ENCODE results near the gene FIS1. TPM values are rescaled to one million over a fixed set of nuclear protein-coding genes. Genes with fewer than 3 reads are reported as not detected.

FIS1 gene
- total RNA-seq, 1 donor from 2014 or later = 140 TPM

DNA sequence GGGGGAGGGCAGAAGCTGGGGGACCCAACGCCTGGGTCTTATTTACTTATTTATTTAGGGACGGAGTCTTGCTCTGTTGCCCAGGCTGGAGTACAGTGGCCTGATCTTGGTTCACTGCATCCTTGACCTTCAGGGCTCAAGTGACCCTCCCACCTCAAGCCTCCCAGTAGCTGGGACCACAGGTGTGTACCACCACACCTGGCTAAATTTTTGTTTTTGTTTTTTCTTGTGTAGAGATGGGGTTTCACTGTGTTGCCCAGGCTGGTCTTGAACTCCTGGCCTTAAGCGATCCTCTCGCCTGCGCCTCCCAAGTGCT, 42.3 kb downstream of the FIS1 start:
- no peak overlapping the region for H3K4me3 Mint-ChIP-seq (ENCODE audit: unreplicated experiment)

DNA sequence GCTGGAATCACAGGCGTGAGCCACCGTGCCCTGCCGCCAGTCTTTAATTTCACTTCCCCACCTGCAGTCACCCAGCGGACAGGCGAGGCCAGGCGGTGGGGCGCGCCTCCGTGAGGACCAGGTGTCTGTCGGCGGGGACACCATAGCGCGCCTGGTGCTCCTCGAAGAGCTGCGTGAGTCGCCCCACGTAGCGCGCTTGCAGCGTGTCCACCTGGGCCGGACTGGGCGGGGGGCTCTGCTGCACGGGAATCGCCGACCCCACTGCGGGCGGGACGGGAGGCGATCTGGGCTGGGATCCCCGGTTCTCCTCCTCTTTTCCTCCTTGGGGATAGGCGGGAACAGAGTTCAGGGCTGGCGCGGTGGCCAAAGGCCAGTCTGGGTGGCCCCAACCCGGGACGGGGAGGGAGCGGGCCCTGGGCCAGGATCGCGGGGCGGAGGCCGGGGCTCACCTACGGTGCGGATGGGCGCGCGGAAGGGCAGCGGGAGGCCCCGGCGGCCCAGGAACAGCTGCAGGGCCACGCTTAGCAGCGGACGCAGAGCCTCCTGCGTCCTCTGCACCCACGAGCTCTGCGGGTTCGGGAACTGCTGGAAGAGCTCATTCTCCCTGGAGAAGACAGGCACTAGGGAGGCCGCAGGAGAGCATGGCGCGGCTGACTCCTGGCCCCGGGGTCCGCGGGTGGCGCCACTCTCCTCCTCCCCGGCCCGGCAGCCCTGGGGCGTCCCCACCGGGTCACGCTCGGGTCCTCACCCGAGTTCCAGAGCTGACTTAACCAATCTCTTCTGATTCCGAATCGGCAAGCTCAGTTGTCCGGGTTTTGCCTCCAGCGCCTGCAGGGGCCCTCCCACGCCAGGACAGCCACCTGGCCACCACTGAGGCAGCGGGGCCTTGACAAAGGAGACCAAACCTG, 42.9 kb downstream of the FIS1 start:
- Histone ChIP-seq H3K4me3 (ENCODE audit: insufficient read depth, low read depth, low read length) (no peak overlapping the region), H3K4me1 (ENCODE audit: insufficient read depth, low read length) (peaks cover 2% of the 10 kb centered on the region), H2AFZ (ENCODE audit: low read depth, low read length) (peak overlapping the region; percentile 41), H3K9ac (ENCODE audit: low read length) (no peak overlapping the region), H4K20me1 (ENCODE audit: insufficient read depth, low read length) (peaks cover 8% of the 10 kb centered on the region), H3K36me3 (ENCODE audit: insufficient read depth, low read length) (no peaks in the 10 kb centered on the region), H3K9me3 (ENCODE audit: insufficient read depth, low read depth, low read length) (no peaks in the 10 kb centered on the region), H3K79me2 (ENCODE audit: insufficient read depth, low read length) (no peaks in the 10 kb centered on the region), H3K27ac (ENCODE audit: low read depth, low read length) (no peak overlapping the region), H3K27me3 (ENCODE audit: insufficient read depth, low read length) (peaks cover 24% of the 10 kb centered on the region), H3K4me2 (ENCODE audit: low read length) (peak overlapping the region; percentile 44)
- Mint-ChIP-seq H3K27ac (ENCODE audit: unreplicated experiment) (no peak overlapping the region), H3K4me3 (ENCODE audit: unreplicated experiment) (no peak overlapping the region), H3K27me3 (ENCODE audit: low read depth, unreplicated experiment) (peaks cover 30% of the 10 kb centered on the region), H3K9me3 (ENCODE audit: unreplicated experiment) (no peaks in the 10 kb centered on the region), H3K4me1 (ENCODE audit: low read depth, unreplicated experiment) (no peaks in the 10 kb centered on the region), H3K36me3 (ENCODE audit: low read depth, unreplicated experiment) (no peaks in the 10 kb centered on the region)
- TF ChIP-seq, protein P1, sequence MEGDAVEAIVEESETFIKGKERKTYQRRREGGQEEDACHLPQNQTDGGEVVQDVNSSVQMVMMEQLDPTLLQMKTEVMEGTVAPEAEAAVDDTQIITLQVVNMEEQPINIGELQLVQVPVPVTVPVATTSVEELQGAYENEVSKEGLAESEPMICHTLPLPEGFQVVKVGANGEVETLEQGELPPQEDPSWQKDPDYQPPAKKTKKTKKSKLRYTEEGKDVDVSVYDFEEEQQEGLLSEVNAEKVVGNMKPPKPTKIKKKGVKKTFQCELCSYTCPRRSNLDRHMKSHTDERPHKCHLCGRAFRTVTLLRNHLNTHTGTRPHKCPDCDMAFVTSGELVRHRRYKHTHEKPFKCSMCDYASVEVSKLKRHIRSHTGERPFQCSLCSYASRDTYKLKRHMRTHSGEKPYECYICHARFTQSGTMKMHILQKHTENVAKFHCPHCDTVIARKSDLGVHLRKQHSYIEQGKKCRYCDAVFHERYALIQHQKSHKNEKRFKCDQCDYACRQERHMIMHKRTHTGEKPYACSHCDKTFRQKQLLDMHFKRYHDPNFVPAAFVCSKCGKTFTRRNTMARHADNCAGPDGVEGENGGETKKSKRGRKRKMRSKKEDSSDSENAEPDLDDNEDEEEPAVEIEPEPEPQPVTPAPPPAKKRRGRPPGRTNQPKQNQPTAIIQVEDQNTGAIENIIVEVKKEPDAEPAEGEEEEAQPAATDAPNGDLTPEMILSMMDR (IDR thresholded peaks at IDR 0.05; ENCODE audit: insufficient read depth, low read depth, low read length) = no peak
- peak; percentile 92 for TF ChIP-seq EZH2 (IDR thresholded peaks at IDR 0.05; ENCODE audit: insufficient read depth, low read length)
- no peak for DNase-seq (ENCODE audit: low read depth)
- FAIRE-seq = no peak

More for the DNA sequence above, 42.3 kb downstream of the FIS1 start:
- H3K27ac ChIP-seq (ENCODE audit: low read depth, low read length) = no peak overlapping the region
- H3K36me3 ChIP-seq (ENCODE audit: insufficient read depth, low read length) = no peaks in the 10 kb centered on the region
- TF ChIP-seq EZH2 (IDR thresholded peaks at IDR 0.05; ENCODE audit: insufficient read depth, low read length) = no peak
- TF ChIP-seq, protein P1 (IDR thresholded peaks at IDR 0.05; ENCODE audit: insufficient read depth, low read depth, low read length) = no peak
- H2AFZ ChIP-seq (ENCODE audit: low read depth, low read length) = no peak overlapping the region
- H3K27ac Mint-ChIP-seq (ENCODE audit: unreplicated experiment) = no peak overlapping the region
- H3K27me3 ChIP-seq (ENCODE audit: insufficient read depth, low read length) = peaks cover 24% of the 10 kb centered on the region
- no peak overlapping the region for H3K4me2 ChIP-seq (ENCODE audit: low read length)
- no peaks in the 10 kb centered on the region for H3K4me1 Mint-ChIP-seq (ENCODE audit: low read depth, unreplicated experiment)
- no peaks in the 10 kb centered on the region for H3K9me3 ChIP-seq (ENCODE audit: insufficient read depth, low read depth, low read length)
- DNase-seq (ENCODE audit: low read depth) (no peak), FAIRE-seq (no peak)
- peaks cover 2% of the 10 kb centered on the region for H3K4me1 ChIP-seq (ENCODE audit: insufficient read depth, low read length)
- H3K79me2 ChIP-seq (ENCODE audit: insufficient read depth, low read length) = no peaks in the 10 kb centered on the region
- H3K36me3 Mint-ChIP-seq (ENCODE audit: low read depth, unreplicated experiment) = no peaks in the 10 kb centered on the region
- peaks cover 30% of the 10 kb centered on the region for H3K27me3 Mint-ChIP-seq (ENCODE audit: low read depth, unreplicated experiment)
- no peak overlapping the region for H3K4me3 ChIP-seq (ENCODE audit: insufficient read depth, low read depth, low read length)
- H3K9me3 Mint-ChIP-seq (ENCODE audit: unreplicated experiment) = no peaks in the 10 kb centered on the region
- peaks cover 8% of the 10 kb centered on the region for H4K20me1 ChIP-seq (ENCODE audit: insufficient read depth, low read length)
- H3K9ac ChIP-seq (ENCODE audit: low read length) = no peak overlapping the region

Measured in astrocyte (in vitro differentiated cells and primary cell).